ENCODE data around the gene ZNF740. TPM values are rescaled to one million over a fixed set of nuclear protein-coding genes. Genes with fewer than 3 reads are reported as not detected.

The ZNF740 gene
- total RNA-seq, 4 donors from 2014 or later, result 14.9 to 27.7 (median 17.4) TPM

- H3K27ac ChIP-seq, result no peak overlapping the region
- H3K4me1 ChIP-seq, result peaks cover 0 to 7% (median 0%) of the 10 kb centered on the region in 3 donors
- H3K36me3 ChIP-seq, result no peaks in the 10 kb centered on the region
- ATAC-seq, result no peak
- TF ChIP-seq CTCF (IDR thresholded peaks at IDR 0.05), result no peak
- TF ChIP-seq EP300 (IDR thresholded peaks at IDR 0.05), result no peak
- TF ChIP-seq POLR2A (IDR thresholded peaks at IDR 0.05), result no peak
- TF ChIP-seq POLR2AphosphoS5 (IDR thresholded peaks at IDR 0.05), result no peak
- no peaks in the 10 kb centered on the region for H3K27me3 ChIP-seq
- WGBS, 2 donors (ENCODE audit: low coverage in 1 of 2), result 83 to 93% methylated on average over 3 of the region's 5 CpGs
- H3K9me3 ChIP-seq, result no peaks in the 10 kb centered on the region
- no peak overlapping the region for H3K4me3 ChIP-seq
Measured at GRCh38 chr12:53145383-53146260, 34.9 kb upstream of the ZNF740 start.

GRCh38 chr12:53147181-53147580 is 33.3 kb upstream of the ZNF740 start:
- 77 to 88% methylated on average over 4 to 5 of the region's 5 CpGs for WGBS, 2 donors (ENCODE audit: low coverage in 1 of 2)
- TF ChIP-seq POLR2AphosphoS5 (IDR thresholded peaks at IDR 0.05) (no peak), CTCF (IDR thresholded peaks at IDR 0.05) (no peak), POLR2A (IDR thresholded peaks at IDR 0.05) (no peak), EP300 (IDR thresholded peaks at IDR 0.05) (no peak)
- H3K4me1 ChIP-seq, result peaks cover 0 to 7% (median 0%) of the 10 kb centered on the region in 3 donors
- H3K27ac ChIP-seq, result no peak overlapping the region
- H3K4me3 ChIP-seq, result no peak overlapping the region
- H3K27me3 ChIP-seq, result no peaks in the 10 kb centered on the region
- no peaks in the 10 kb centered on the region for H3K9me3 ChIP-seq
- no peaks in the 10 kb centered on the region for H3K36me3 ChIP-seq
- no peak for ATAC-seq

- peaks cover 0 to 7% (median 0%) of the 10 kb centered on the region in 3 donors for H3K4me1 ChIP-seq
Measured at GRCh38 chr12:53147653-53148052, 32.9 kb upstream of the ZNF740 start.

GRCh38 chr12:53151039-53151438 is 29.5 kb upstream of the ZNF740 start:
- TF ChIP-seq POLR2A (IDR thresholded peaks at IDR 0.05) (no peak), CTCF (IDR thresholded peaks at IDR 0.05) (no peak), EP300 (IDR thresholded peaks at IDR 0.05) (no peak), POLR2AphosphoS5 (IDR thresholded peaks at IDR 0.05) (no peak)
- Histone ChIP-seq H3K4me3 (no peak overlapping the region), H3K36me3 (no peaks in the 10 kb centered on the region), H3K27ac (no peak overlapping the region), H3K4me1 (peaks cover 0 to 21% (median 0%) of the 10 kb centered on the region in 3 donors), H3K27me3 (no peaks in the 10 kb centered on the region), H3K9me3 (no peaks in the 10 kb centered on the region)
- 90 to 92% methylated on average over 2 to 6 of the region's 6 CpGs for WGBS, 2 donors (ENCODE audit: low coverage in 1 of 2)
- ATAC-seq, result no peak

More at GRCh38 chr12:53147653-53148052, 32.9 kb upstream of the ZNF740 start:
- ATAC-seq, result no peak
- no peaks in the 10 kb centered on the region for H3K27me3 ChIP-seq
- 80 to 82% methylated on average over 15 of the region's 15 CpGs for WGBS, 2 donors (ENCODE audit: low coverage in 1 of 2)
- H3K9me3 ChIP-seq, result no peaks in the 10 kb centered on the region
- H3K27ac ChIP-seq, result no peak overlapping the region
- TF ChIP-seq POLR2AphosphoS5 (IDR thresholded peaks at IDR 0.05) (no peak), POLR2A (IDR thresholded peaks at IDR 0.05) (no peak), CTCF (IDR thresholded peaks at IDR 0.05) (no peak), EP300 (IDR thresholded peaks at IDR 0.05) (no peak)
- no peaks in the 10 kb centered on the region for H3K36me3 ChIP-seq
- H3K4me3 ChIP-seq, result no peak overlapping the region

GRCh38 chr12:53152390-53152789 is 28.1 kb upstream of the ZNF740 start:
- Histone ChIP-seq H3K4me1 (peaks cover 0 to 35% (median 0%) of the 10 kb centered on the region in 3 donors), H3K27me3 (no peaks in the 10 kb centered on the region), H3K27ac (no peak overlapping the region), H3K4me3 (no peak overlapping the region), H3K9me3 (no peaks in the 10 kb centered on the region), H3K36me3 (peaks cover 0 to 5% of the 10 kb centered on the region in 2 donors)
- TF ChIP-seq CTCF (IDR thresholded peaks at IDR 0.05), result no peak
- TF ChIP-seq POLR2A (IDR thresholded peaks at IDR 0.05), result no peak
- TF ChIP-seq EP300 (IDR thresholded peaks at IDR 0.05), result no peak
- TF ChIP-seq POLR2AphosphoS5 (IDR thresholded peaks at IDR 0.05), result no peak
- no peak for ATAC-seq

Data from gastroesophageal sphincter (tissue), 4 donors.